Measurements from ENCODE around the gene ARID5B. TPM values are rescaled to one million over a fixed set of nuclear protein-coding genes. Genes with fewer than 3 reads are reported as not detected.
"Not testable (repeated sequence)": the region's sequence is repeated elsewhere in the genome, so short reads cannot be mapped to it uniquely, and the experiment has no call there.

Gene ARID5B
- total RNA-seq, 2 donors from 2014 or later = 67.9 to 90.1 TPM

DNA sequence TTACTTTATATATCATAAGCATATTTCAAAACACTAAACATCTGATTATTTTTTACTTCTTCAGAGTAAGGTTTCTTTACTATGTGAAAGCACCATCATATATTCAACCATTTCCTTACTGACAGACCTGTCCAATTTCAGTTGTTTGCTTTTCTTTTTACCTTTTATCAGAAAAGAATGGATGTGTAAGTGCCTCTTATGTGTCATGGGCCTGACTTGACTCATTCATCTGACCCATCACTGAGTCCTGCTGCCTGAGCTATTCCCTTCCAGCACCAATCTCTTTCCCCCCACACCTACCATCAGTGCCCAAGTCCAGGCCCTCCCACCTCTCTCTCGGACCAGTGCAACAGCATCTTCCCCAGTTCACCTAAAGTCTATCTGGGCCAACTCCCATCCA, 41.7 kb upstream of the ARID5B start:
- Histone ChIP-seq H3K4me3 (no peak overlapping the region), H3K4me1 (replicated peaks) (no peaks in the 10 kb centered on the region), H3K27ac (no peak overlapping the region), H3K36me3 (no peaks in the 10 kb centered on the region), H3K9me3 (no peaks in the 10 kb centered on the region), H3K27me3 (replicated peaks; ENCODE audit: insufficient read depth) (no peaks in the 10 kb centered on the region)
- DNase-seq (ENCODE audit: low spot score) = no peak
- intact Hi-C loops (cut with DNase I) = no loop called here
- 88% methylated on average over 1 of the region's 1 CpG for WGBS
- no peak for TF ChIP-seq POLR2AphosphoS5 (IDR thresholded peaks at IDR 0.05)
- TF ChIP-seq POLR2A (IDR thresholded peaks at IDR 0.05) = no peak
- TF ChIP-seq, protein P1, sequence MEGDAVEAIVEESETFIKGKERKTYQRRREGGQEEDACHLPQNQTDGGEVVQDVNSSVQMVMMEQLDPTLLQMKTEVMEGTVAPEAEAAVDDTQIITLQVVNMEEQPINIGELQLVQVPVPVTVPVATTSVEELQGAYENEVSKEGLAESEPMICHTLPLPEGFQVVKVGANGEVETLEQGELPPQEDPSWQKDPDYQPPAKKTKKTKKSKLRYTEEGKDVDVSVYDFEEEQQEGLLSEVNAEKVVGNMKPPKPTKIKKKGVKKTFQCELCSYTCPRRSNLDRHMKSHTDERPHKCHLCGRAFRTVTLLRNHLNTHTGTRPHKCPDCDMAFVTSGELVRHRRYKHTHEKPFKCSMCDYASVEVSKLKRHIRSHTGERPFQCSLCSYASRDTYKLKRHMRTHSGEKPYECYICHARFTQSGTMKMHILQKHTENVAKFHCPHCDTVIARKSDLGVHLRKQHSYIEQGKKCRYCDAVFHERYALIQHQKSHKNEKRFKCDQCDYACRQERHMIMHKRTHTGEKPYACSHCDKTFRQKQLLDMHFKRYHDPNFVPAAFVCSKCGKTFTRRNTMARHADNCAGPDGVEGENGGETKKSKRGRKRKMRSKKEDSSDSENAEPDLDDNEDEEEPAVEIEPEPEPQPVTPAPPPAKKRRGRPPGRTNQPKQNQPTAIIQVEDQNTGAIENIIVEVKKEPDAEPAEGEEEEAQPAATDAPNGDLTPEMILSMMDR (IDR thresholded peaks at IDR 0.05) = no peak

DNA sequence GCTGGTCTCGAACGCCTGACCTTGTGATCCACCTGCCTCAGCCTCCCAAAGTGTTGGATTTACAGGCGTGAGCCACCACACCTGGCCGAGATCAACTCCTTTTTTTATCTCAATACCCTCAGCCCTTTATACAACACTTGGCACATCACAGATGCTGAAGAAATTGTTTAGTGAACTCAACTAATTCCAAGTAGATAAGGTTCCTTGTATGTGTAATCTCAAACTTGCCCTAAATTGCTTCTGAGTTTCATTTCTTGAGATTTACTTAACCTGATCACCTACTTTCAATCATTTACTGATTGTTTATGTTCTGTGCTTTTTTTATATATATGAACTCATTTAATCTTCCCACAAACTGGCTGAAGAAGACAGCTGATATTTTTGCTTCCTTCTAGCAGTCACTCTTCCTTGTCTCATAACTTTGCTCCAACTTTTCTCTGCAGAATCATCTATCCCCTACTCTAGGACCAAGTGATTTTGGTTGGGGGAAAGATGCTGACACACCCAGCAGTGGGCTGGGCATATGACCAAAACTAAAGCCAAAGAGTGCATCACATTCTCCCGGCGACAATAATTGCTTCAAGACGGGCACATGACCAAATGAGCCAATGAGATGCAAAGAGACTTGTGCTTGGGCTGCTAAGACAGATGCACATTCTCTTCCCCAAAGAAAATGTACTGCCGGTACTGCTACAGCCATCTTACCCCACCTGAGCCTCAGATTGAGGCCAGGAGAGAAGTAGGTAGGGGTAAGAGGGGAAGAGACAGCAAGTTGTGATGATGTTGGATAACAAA, 40.3 kb upstream of the ARID5B start:
- Histone ChIP-seq H3K27me3 (replicated peaks; ENCODE audit: insufficient read depth) (no peaks in the 10 kb centered on the region), H3K36me3 (no peaks in the 10 kb centered on the region), H3K27ac (no peak overlapping the region), H3K4me1 (replicated peaks) (no peaks in the 10 kb centered on the region), H3K9me3 (no peaks in the 10 kb centered on the region), H3K4me3 (no peak overlapping the region)
- no peak for DNase-seq (ENCODE audit: low spot score)
- intact Hi-C loops (cut with DNase I) = no loop called here
- TF ChIP-seq, protein P1 (IDR thresholded peaks at IDR 0.05) = no peak
- TF ChIP-seq POLR2AphosphoS5 (IDR thresholded peaks at IDR 0.05) (no peak), POLR2A (IDR thresholded peaks at IDR 0.05) (no peak)
- WGBS = 89% methylated on average over 8 of the region's 8 CpGs

DNA sequence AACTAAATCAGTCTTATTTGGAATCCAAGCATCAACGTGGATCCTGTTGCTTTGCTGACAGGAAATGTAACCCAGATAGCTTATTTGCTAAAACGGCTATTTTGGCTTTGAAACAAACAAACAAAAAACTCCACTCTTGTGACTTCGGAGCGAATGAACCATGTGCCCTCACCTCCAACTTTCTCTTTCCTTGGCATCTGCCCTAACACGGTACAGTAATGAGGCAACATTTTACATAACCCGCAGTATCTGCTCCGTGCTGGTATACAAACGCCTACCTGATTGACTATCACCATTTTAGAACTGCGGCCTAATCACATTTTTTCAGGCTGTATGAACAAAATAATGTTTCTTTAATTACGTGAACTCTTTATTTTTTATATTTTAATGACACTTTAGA, 37.5 kb upstream of the ARID5B start:
- TF ChIP-seq POLR2A (IDR thresholded peaks at IDR 0.05) (no peak), POLR2AphosphoS5 (IDR thresholded peaks at IDR 0.05) (no peak)
- TF ChIP-seq, protein P1 (IDR thresholded peaks at IDR 0.05) = no peak
- no peak overlapping the region for H3K27ac ChIP-seq
- no peak overlapping the region for H3K4me3 ChIP-seq
- H3K27me3 ChIP-seq (replicated peaks; ENCODE audit: insufficient read depth) = no peaks in the 10 kb centered on the region
- DNase-seq (ENCODE audit: low spot score) = no peak
- no peaks in the 10 kb centered on the region for H3K36me3 ChIP-seq
- H3K9me3 ChIP-seq = no peaks in the 10 kb centered on the region
- intact Hi-C loops (cut with DNase I) = no loop called here
- WGBS = 87% methylated on average over 10 of the region's 10 CpGs
- H3K4me1 ChIP-seq (replicated peaks) = no peaks in the 10 kb centered on the region

DNA sequence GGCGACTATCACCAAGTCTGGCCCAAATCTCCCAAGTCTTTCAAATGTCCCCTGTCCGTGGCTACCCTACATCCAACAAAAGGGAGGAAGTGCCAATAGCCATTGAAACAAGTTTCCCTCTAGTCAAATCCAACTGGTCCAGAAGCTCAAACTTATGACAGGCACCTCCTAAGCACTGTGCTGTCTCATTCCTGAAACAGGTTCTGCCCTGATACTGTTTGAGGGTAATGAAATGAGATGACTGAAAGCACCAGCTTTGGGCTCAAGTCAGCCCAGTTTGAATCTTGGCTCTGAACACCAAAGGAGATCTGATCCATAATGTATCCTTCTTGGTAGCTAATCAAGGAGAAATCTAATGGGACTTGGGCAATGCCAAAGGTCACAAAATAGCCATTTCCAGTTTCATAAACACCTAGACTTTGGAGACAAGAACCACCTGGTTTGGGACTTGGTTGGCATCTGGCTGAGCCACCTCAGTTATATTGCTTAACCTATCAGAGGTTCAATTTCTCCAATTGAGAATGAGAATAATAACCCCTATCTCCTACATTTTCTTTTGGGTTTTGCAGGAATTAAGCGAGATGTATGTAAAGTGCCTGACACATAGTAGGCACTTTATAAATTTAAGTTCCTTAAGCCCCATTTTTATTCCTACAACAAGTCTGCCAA, 34.7 kb upstream of the ARID5B start:
- H3K36me3 ChIP-seq = no peaks in the 10 kb centered on the region
- H3K4me3 ChIP-seq = no peak overlapping the region
- TF ChIP-seq, protein P1 (IDR thresholded peaks at IDR 0.05) = no peak
- no peak for TF ChIP-seq POLR2A (IDR thresholded peaks at IDR 0.05)
- no peak for TF ChIP-seq POLR2AphosphoS5 (IDR thresholded peaks at IDR 0.05)
- no peak overlapping the region for H3K27ac ChIP-seq
- intact Hi-C loops (cut with DNase I) = no loop called here
- H3K27me3 ChIP-seq (replicated peaks; ENCODE audit: insufficient read depth) = no peaks in the 10 kb centered on the region
- no peak for DNase-seq (ENCODE audit: low spot score)
- no peaks in the 10 kb centered on the region for H3K9me3 ChIP-seq
- no peaks in the 10 kb centered on the region for H3K4me1 ChIP-seq (replicated peaks)
- WGBS = 79% methylated on average over 3 of the region's 3 CpGs

DNA sequence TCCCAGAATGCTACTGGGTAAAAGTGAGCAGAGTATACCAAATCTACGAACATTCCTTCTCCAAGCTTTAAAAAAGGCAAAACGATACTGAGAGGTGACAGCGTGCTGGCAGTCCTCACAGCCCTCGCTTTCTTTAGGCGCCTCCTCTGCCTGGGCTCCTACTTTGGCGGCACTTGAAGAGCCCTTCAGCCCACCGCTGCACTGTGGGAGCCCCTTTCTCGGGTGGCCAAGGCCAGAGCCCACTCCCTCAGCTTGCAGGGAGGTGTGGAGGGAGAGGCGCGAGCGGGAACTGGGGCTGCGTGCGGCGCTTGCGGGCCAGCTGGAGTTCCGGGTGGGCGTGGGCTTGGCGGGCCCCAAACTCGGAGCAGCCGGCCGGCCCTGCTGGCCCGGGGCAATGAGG, 34.1 kb upstream of the ARID5B start:
- H3K4me1 ChIP-seq (replicated peaks); H3K36me3 ChIP-seq; H3K27ac ChIP-seq; H3K9me3 ChIP-seq; intact Hi-C loops (cut with DNase I); H3K27me3 ChIP-seq (replicated peaks; ENCODE audit: insufficient read depth); DNase-seq (ENCODE audit: low spot score): not testable (repeated sequence)
- WGBS = 74% methylated on average over 11 of the region's 22 CpGs
- peak overlapping the region in 1 of 2 donors; percentile 12 for H3K4me3 ChIP-seq

DNA sequence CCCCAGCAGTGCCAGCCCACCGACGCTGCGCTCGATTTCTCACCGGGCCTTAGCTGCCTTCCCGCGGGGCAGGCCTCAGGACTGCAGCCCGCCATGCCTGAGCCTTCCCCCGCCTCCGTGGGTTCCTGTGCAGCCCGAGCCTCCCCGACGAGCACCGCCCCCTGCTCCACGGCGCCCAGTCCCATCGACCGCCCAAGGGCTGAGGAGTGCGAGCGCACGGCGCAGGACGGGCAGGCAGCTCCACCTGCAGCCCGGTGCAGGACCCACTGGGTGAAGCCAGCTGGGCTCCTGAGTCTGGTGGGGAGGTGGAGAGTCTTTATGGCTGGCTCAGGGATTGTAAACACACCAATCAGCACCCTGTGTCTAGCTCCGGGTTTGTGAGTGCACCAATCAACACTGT, 33.7 kb upstream of the ARID5B start:
- H3K36me3 ChIP-seq; H3K27me3 ChIP-seq (replicated peaks; ENCODE audit: insufficient read depth); H3K27ac ChIP-seq; DNase-seq (ENCODE audit: low spot score); H3K9me3 ChIP-seq; intact Hi-C loops (cut with DNase I); H3K4me1 ChIP-seq (replicated peaks): not testable (repeated sequence)
- 65% methylated on average over 15 of the region's 25 CpGs for WGBS
- H3K4me3 ChIP-seq = peak overlapping the region in 1 of 2 donors; percentile 12

All from prostate gland (tissue), 2 donors.